PC-9 (cell line): ENCODE results near the gene TLX2.

Source experiments
- CTCF ChIP-seq: fragments of 200-600 bp; sonication (generic); conservative IDR thresholded peaks from 2 replicates; pipeline ENCODE4 v1.6.1; 2017; ENCODE audit warnings: mixed run types, antibody characterized with exemption, mild to moderate bottlenecking, moderate library complexity
- EZH2 ChIP-seq: fragments of 200-600 bp; sonication (generic); IDR thresholded peaks from 2 replicates; pipeline ENCODE4 v1.8.0; 2017; ENCODE audit warnings: antibody characterized with exemption, low read depth

DNA sequence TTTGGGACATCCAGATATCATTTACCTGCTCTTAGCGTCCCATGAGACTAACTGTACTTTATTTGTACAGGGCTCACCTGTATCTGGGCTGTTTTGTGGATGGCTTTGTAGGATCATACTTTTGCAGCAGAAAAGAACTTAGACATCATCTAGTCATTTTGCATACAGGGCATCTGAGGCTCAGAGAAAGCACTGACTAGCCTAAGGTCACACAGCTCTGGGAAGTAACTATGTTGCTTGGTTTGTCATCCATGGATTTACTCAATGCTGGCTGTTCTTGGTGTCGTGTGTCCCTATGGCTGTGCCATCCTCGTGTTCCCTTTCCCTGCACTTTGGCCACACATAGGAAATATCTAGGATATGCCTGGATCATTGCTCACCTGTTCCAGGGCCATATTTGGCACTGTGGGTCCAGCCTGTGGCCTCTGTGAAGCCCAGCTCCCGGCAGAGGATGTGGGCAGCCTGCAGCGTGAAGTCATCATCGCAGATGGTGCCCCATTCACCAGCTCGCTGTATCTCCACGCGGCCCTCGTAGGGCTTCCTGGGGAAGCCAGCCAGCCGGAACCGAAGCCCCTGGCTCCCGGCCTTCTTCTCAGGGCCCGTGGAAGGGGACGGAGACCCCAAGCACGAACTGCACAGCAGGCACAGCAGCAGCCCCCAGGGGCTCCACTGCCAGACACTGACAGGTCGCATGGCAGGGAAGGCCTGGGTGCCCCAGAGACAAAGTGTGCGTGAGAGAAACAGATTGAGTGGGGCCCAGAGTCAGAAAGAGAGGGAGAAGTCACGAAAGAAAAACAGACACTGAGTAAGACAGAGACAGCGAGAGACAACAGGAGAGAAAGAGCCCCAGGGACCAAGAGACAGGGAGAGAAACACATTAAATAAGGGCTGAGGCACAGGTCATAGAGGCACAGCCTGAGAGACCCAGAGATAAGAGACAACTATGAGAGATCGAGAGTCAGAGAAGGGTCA, 38.0 kb downstream of the TLX2 start:
- TF ChIP-seq CTCF, result no peak
- TF ChIP-seq EZH2, result no peak
